ENCODE results near the gene PLXNA4. TPM values are rescaled to one million over a fixed set of nuclear protein-coding genes. Genes with fewer than 3 reads are reported as not detected.

Gene PLXNA4
- total and polyA plus RNA-seq, 2 experiments from 2014 or later, result 0.32 TPM; not detected in 1

GRCh38 chr7:132347123-132347522 lies 229.1 kb downstream of the PLXNA4 start:
- Histone ChIP-seq H3K36me3 (ENCODE audit: low read depth) (no peaks in the 10 kb centered on the region), H3K4me1 (ENCODE audit: insufficient read depth) (no peaks in the 10 kb centered on the region), H3K9ac (no peak overlapping the region), H4K20me1 (ENCODE audit: insufficient read depth) (no peaks in the 10 kb centered on the region), H3K27ac (no peak overlapping the region), H3K79me2 (ENCODE audit: insufficient read depth) (no peaks in the 10 kb centered on the region), H3K27me3 (replicated peaks; ENCODE audit: insufficient read depth) (0 out of 2 replicates have a peak, but pooled peaks cover 6% of the 10 kb centered on the region), H3F3A (ENCODE audit: insufficient read depth) (no peaks in the 10 kb centered on the region), H3K4me3 (no peak overlapping the region), H3K9me2 (ENCODE audit: insufficient read depth) (no peaks in the 10 kb centered on the region), H2AFZ (no peak overlapping the region), H3K4me2 (ENCODE audit: unreplicated experiment) (no peak overlapping the region), H3K9me3 (ENCODE audit: low read depth) (no peaks in the 10 kb centered on the region)
- 58 to 62% methylated on average over 7 of the region's 7 CpGs for WGBS, 2 experiments (ENCODE audit: low coverage in 1 of 2, low lambda C conversion rate in 2 of 2, missing lambda C conversion rate in 2 of 2)
- no peak for TF ChIP-seq EZH2 (IDR thresholded peaks at IDR 0.05; ENCODE audit: insufficient read depth, poor library complexity, severe bottlenecking)
- TF ChIP-seq EZH2phosphoT487 (IDR thresholded peaks at IDR 0.05; ENCODE audit: insufficient read depth, low read depth), result no peak
- no peak for DNase-seq
- in situ Hi-C loops (cut with MboI), result no loop called here

GRCh38 chr7:132345543-132346129 lies 230.6 kb downstream of the PLXNA4 start:
- WGBS, 2 experiments (ENCODE audit: low coverage in 1 of 2, low lambda C conversion rate in 2 of 2, missing lambda C conversion rate in 2 of 2), result 11 to 14% methylated on average over 6 of the region's 6 CpGs
- Histone ChIP-seq H3K27ac (no peak overlapping the region), H3K4me3 (no peak overlapping the region), H3K9me2 (ENCODE audit: insufficient read depth) (no peaks in the 10 kb centered on the region), H3K27me3 (replicated peaks; ENCODE audit: insufficient read depth) (0 out of 2 replicates have a peak, but pooled peaks cover under 1% of the 10 kb centered on the region), H3K4me1 (ENCODE audit: insufficient read depth) (no peaks in the 10 kb centered on the region), H3K9ac (no peak overlapping the region), H3K36me3 (ENCODE audit: low read depth) (no peaks in the 10 kb centered on the region), H4K20me1 (ENCODE audit: insufficient read depth) (no peaks in the 10 kb centered on the region), H2AFZ (no peak overlapping the region), H3K79me2 (ENCODE audit: insufficient read depth) (no peaks in the 10 kb centered on the region), H3K4me2 (ENCODE audit: unreplicated experiment) (no peak overlapping the region), H3K9me3 (ENCODE audit: low read depth) (no peaks in the 10 kb centered on the region), H3F3A (ENCODE audit: insufficient read depth) (no peaks in the 10 kb centered on the region)
- TF ChIP-seq EZH2 (IDR thresholded peaks at IDR 0.05; ENCODE audit: insufficient read depth, poor library complexity, severe bottlenecking) (no peak), EZH2phosphoT487 (IDR thresholded peaks at IDR 0.05; ENCODE audit: insufficient read depth, low read depth) (no peak)
- in situ Hi-C loops (cut with MboI), result no loop called here
- no peak for DNase-seq

- Histone ChIP-seq H3K4me2 (ENCODE audit: unreplicated experiment) (no peak overlapping the region), H3K4me3 (no peak overlapping the region), H4K20me1 (ENCODE audit: insufficient read depth) (no peaks in the 10 kb centered on the region), H3K27me3 (replicated peaks; ENCODE audit: insufficient read depth) (no peaks in the 10 kb centered on the region), H3K9me3 (ENCODE audit: low read depth) (no peaks in the 10 kb centered on the region), H2AFZ (no peak overlapping the region), H3K27ac (no peak overlapping the region), H3K4me1 (ENCODE audit: insufficient read depth) (no peaks in the 10 kb centered on the region), H3K36me3 (ENCODE audit: low read depth) (no peaks in the 10 kb centered on the region), H3K9ac (no peak overlapping the region), H3K79me2 (ENCODE audit: insufficient read depth) (no peaks in the 10 kb centered on the region), H3K9me2 (ENCODE audit: insufficient read depth) (no peaks in the 10 kb centered on the region), H3F3A (ENCODE audit: insufficient read depth) (no peaks in the 10 kb centered on the region)
- in situ Hi-C loops (cut with MboI), result no loop called here
- TF ChIP-seq EZH2 (IDR thresholded peaks at IDR 0.05; ENCODE audit: insufficient read depth, poor library complexity, severe bottlenecking), result no peak
- TF ChIP-seq EZH2phosphoT487 (IDR thresholded peaks at IDR 0.05; ENCODE audit: insufficient read depth, low read depth), result no peak
- 56 to 62% methylated on average over 5 of the region's 5 CpGs for WGBS, 2 experiments (ENCODE audit: low coverage in 1 of 2, low lambda C conversion rate in 2 of 2, missing lambda C conversion rate in 2 of 2)
- no peak for DNase-seq
Observed at GRCh38 chr7:132345030-132345429, 231.2 kb downstream of the PLXNA4 start.

- Histone ChIP-seq H3K27ac (no peak overlapping the region), H3K9me3 (ENCODE audit: low read depth) (no peaks in the 10 kb centered on the region), H3K4me1 (ENCODE audit: insufficient read depth) (no peaks in the 10 kb centered on the region), H2AFZ (no peak overlapping the region), H3K9ac (no peak overlapping the region), H3K4me3 (no peak overlapping the region), H3K79me2 (ENCODE audit: insufficient read depth) (no peaks in the 10 kb centered on the region), H3K4me2 (ENCODE audit: unreplicated experiment) (no peak overlapping the region), H3K36me3 (ENCODE audit: low read depth) (no peaks in the 10 kb centered on the region), H3F3A (ENCODE audit: insufficient read depth) (no peaks in the 10 kb centered on the region), H4K20me1 (ENCODE audit: insufficient read depth) (no peaks in the 10 kb centered on the region), H3K27me3 (replicated peaks; ENCODE audit: insufficient read depth) (no peaks in the 10 kb centered on the region), H3K9me2 (ENCODE audit: insufficient read depth) (no peaks in the 10 kb centered on the region)
- TF ChIP-seq EZH2 (IDR thresholded peaks at IDR 0.05; ENCODE audit: insufficient read depth, poor library complexity, severe bottlenecking) (no peak), EZH2phosphoT487 (IDR thresholded peaks at IDR 0.05; ENCODE audit: insufficient read depth, low read depth) (no peak)
- in situ Hi-C loops (cut with MboI), result no loop called here
- no peak for DNase-seq
- WGBS, 2 experiments (ENCODE audit: low coverage in 1 of 2, low lambda C conversion rate in 2 of 2, missing lambda C conversion rate in 2 of 2), result 0 to 5% methylated on average over 1 of the region's 1 CpG
Observed at GRCh38 chr7:132343199-132343598, 233.1 kb downstream of the PLXNA4 start.

All from GM23248 (cell line).